ENCODE measurements around the gene GSTA4.
"Not testable (repeated sequence)": the region's sequence is repeated elsewhere in the genome, so short reads cannot be mapped to it uniquely, and the experiment has no call there.

Gene GSTA4, protein sequence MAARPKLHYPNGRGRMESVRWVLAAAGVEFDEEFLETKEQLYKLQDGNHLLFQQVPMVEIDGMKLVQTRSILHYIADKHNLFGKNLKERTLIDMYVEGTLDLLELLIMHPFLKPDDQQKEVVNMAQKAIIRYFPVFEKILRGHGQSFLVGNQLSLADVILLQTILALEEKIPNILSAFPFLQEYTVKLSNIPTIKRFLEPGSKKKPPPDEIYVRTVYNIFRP

DNA sequence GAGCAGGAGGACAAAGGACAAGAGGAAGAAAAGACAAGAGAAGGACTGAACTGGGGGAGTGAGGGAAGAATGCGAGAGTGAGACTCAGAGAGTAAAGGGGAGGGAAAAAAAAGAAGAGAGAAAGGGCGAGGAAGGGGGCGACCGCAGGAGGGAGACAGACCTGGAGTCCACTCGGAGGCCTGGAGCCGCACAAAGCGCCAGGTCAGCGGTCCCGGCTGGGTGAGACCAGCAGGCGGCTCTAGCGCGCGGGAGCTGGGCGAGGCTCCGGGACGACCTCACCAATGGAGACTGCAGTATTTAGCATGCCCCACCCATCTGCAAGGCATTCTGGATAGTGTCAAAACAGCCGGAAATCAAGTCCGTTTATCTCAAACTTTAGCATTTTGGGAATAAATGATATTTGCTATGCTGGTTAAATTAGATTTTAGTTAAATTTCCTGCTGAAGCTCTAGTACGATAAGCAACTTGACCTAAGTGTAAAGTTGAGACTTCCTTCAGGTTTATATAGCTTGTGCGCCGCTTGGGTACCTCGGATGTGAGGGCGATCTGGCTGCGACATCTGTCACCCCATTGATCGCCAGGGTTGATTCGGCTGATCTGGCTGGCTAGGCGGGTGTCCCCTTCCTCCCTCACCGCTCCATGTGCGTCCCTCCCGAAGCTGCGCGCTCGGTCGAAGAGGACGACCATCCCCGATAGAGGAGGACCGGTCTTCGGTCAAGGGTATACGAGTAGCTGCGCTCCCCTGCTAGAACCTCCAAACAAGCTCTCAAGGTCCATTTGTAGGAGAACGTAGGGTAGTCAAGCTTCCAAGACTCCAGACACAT, at the start of gene GSTA4:
GSTA4 (minus strand) TSS at position 196 of the 824 bp plus-strand sequence. CDS start 1,041 bp downstream, outside the sequence.
- H3K4me1 ChIP-seq (ENCODE audit: control insufficient read depth, insufficient read depth, low read length); H3K9me3 ChIP-seq (ENCODE audit: control insufficient read depth, insufficient read depth, low read depth, low read length); H3K36me3 ChIP-seq (ENCODE audit: control insufficient read depth in 2 of 2, insufficient read depth in 1 of 2, low read length in 2 of 2): not testable (repeated sequence)
- peak within 1 kb of the TSS; percentile 64 for H3K27ac ChIP-seq (ENCODE audit: extremely low read depth, low read depth, low read length)
- ChIA-PET POLR2A (interaction anchor here (0.8 to 3.4 kb wide), 7 partner anchors 9 to 491 kb away, joined by 3 to 32 read pairs (median 4); partner anchors contain the start of gene FBXO9), CTCF (interaction anchor here (0.6 to 2.8 kb wide), 34 partner anchors 9 to 603 kb away, joined by 3 to 20 read pairs (median 4); partner anchors contain the start of genes FBXO9 and GSTA5)
- H3K4me3 ChIP-seq (ENCODE audit: low read depth, low read length): peak within 1 kb of the TSS; percentile 62
- TF ChIP-seq ZNF843 (tag by site-specific recombination; IDR thresholded peaks at IDR 0.05): peak; percentile 39; the same call in 1 of the 2 replicates
- peak; percentile 13; the same call in 1 of the 2 replicates for TF ChIP-seq TRIM28 (IDR thresholded peaks at IDR 0.05; ENCODE audit: borderline replicate concordance, low read length)
- peak; percentile 91 for TF ChIP-seq GLIS2 (tag by site-specific recombination; IDR thresholded peaks at IDR 0.05)
- peak; percentile 58; the same call in 1 of the 2 replicates for TF ChIP-seq KLF10 (tag by site-specific recombination; IDR thresholded peaks at IDR 0.05)
- TF ChIP-seq KLF9 (tag by site-specific recombination; IDR thresholded peaks at IDR 0.05; ENCODE audit: low read depth): peak; percentile 17; the same call in 1 of the 2 replicates
- TF ChIP-seq ZNF510 (tag by site-specific recombination; IDR thresholded peaks at IDR 0.05; ENCODE audit: insufficient replicate concordance): peak; percentile 72
- peak; percentile 75 for TF ChIP-seq KLF8 (tag by site-specific recombination; IDR thresholded peaks at IDR 0.05)
- 0 out of 2 replicates have a peak, but pooled peaks have one; percentile 23 for TF ChIP-seq HOXD13 (CRISPR knock-in tag; IDR thresholded peaks at IDR 0.05; ENCODE audit: borderline replicate concordance)
- peak; percentile 47; the same call in 1 of the 2 replicates for TF ChIP-seq ZNF37A (tag by site-specific recombination; IDR thresholded peaks at IDR 0.05)
- peak; percentile 41 for TF ChIP-seq ZNF341 (tag by site-specific recombination; IDR thresholded peaks at IDR 0.05; ENCODE audit: low read depth)
- TF ChIP-seq ZNF501 (tag by site-specific recombination; IDR thresholded peaks at IDR 0.05): peak; percentile 97
- TF ChIP-seq, protein P1, sequence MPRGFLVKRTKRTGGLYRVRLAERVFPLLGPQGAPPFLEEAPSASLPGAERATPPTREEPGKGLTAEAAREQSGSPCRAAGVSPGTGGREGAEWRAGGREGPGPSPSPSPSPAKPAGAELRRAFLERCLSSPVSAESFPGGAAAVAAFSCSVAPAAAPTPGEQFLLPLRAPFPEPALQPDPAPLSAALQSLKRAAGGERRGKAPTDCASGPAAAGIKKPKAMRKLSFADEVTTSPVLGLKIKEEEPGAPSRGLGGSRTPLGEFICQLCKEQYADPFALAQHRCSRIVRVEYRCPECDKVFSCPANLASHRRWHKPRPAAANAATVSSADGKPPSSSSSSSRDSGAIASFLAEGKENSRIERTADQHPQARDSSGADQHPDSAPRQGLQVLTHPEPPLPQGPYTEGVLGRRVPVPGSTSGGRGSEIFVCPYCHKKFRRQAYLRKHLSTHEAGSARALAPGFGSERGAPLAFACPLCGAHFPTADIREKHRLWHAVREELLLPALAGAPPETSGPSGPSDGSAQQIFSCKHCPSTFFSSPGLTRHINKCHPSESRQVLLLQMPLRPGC (tag by site-specific recombination; IDR thresholded peaks at IDR 0.05): peak; percentile 34; the same call in 1 of the 2 replicates
- TF ChIP-seq, protein P2, sequence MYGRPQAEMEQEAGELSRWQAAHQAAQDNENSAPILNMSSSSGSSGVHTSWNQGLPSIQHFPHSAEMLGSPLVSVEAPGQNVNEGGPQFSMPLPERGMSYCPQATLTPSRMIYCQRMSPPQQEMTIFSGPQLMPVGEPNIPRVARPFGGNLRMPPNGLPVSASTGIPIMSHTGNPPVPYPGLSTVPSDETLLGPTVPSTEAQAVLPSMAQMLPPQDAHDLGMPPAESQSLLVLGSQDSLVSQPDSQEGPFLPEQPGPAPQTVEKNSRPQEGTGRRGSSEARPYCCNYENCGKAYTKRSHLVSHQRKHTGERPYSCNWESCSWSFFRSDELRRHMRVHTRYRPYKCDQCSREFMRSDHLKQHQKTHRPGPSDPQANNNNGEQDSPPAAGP (tag by site-specific recombination; IDR thresholded peaks at IDR 0.05): peak; percentile 79; the same call in 1 of the 2 replicates
- 0 out of 2 replicates have a peak, but pooled peaks have one; percentile 3 for TF ChIP-seq ZNF146 (tag by site-specific recombination; IDR thresholded peaks at IDR 0.05)
- TF ChIP-seq, protein P3, sequence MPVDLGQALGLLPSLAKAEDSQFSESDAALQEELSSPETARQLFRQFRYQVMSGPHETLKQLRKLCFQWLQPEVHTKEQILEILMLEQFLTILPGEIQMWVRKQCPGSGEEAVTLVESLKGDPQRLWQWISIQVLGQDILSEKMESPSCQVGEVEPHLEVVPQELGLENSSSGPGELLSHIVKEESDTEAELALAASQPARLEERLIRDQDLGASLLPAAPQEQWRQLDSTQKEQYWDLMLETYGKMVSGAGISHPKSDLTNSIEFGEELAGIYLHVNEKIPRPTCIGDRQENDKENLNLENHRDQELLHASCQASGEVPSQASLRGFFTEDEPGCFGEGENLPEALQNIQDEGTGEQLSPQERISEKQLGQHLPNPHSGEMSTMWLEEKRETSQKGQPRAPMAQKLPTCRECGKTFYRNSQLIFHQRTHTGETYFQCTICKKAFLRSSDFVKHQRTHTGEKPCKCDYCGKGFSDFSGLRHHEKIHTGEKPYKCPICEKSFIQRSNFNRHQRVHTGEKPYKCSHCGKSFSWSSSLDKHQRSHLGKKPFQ (tag by site-specific recombination; IDR thresholded peaks at IDR 0.05): peak; percentile 50; the same call in 1 of the 2 replicates
- 0 out of 2 replicates have a peak, but pooled peaks have one; percentile 11 for TF ChIP-seq WT1 (tag by site-specific recombination; IDR thresholded peaks at IDR 0.05)
- peak; percentile 94 for TF ChIP-seq ZEB2 (tag by site-specific recombination; IDR thresholded peaks at IDR 0.05)
- TF ChIP-seq KLF7 (tag by site-specific recombination; IDR thresholded peaks at IDR 0.05; ENCODE audit: borderline replicate concordance): peak; percentile 42; the same call in 1 of the 2 replicates
- 0 out of 2 replicates have a peak, but pooled peaks have one; percentile 27 for TF ChIP-seq SALL2 (tag by site-specific recombination; IDR thresholded peaks at IDR 0.05; ENCODE audit: borderline replicate concordance)
- TF ChIP-seq, protein P4, sequence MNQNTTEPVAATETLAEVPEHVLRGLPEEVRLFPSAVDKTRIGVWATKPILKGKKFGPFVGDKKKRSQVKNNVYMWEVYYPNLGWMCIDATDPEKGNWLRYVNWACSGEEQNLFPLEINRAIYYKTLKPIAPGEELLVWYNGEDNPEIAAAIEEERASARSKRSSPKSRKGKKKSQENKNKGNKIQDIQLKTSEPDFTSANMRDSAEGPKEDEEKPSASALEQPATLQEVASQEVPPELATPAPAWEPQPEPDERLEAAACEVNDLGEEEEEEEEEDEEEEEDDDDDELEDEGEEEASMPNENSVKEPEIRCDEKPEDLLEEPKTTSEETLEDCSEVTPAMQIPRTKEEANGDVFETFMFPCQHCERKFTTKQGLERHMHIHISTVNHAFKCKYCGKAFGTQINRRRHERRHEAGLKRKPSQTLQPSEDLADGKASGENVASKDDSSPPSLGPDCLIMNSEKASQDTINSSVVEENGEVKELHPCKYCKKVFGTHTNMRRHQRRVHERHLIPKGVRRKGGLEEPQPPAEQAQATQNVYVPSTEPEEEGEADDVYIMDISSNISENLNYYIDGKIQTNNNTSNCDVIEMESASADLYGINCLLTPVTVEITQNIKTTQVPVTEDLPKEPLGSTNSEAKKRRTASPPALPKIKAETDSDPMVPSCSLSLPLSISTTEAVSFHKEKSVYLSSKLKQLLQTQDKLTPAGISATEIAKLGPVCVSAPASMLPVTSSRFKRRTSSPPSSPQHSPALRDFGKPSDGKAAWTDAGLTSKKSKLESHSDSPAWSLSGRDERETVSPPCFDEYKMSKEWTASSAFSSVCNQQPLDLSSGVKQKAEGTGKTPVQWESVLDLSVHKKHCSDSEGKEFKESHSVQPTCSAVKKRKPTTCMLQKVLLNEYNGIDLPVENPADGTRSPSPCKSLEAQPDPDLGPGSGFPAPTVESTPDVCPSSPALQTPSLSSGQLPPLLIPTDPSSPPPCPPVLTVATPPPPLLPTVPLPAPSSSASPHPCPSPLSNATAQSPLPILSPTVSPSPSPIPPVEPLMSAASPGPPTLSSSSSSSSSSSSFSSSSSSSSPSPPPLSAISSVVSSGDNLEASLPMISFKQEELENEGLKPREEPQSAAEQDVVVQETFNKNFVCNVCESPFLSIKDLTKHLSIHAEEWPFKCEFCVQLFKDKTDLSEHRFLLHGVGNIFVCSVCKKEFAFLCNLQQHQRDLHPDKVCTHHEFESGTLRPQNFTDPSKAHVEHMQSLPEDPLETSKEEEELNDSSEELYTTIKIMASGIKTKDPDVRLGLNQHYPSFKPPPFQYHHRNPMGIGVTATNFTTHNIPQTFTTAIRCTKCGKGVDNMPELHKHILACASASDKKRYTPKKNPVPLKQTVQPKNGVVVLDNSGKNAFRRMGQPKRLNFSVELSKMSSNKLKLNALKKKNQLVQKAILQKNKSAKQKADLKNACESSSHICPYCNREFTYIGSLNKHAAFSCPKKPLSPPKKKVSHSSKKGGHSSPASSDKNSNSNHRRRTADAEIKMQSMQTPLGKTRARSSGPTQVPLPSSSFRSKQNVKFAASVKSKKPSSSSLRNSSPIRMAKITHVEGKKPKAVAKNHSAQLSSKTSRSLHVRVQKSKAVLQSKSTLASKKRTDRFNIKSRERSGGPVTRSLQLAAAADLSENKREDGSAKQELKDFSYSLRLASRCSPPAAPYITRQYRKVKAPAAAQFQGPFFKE (tag by site-specific recombination; IDR thresholded peaks at IDR 0.05; ENCODE audit: borderline replicate concordance): peak; percentile 24; the same call in 1 of the 2 replicates
- peak; percentile 96 for TF ChIP-seq MZF1 (tag by site-specific recombination; IDR thresholded peaks at IDR 0.05; ENCODE audit: borderline replicate concordance)
- peak; percentile 58; the same call in 1 of the 2 replicates for TF ChIP-seq SP2 (tag by site-specific recombination; IDR thresholded peaks at IDR 0.05)
- peak; percentile 84; the same call in 1 of the 2 replicates for TF ChIP-seq ZNF747 (tag by site-specific recombination; IDR thresholded peaks at IDR 0.05)
- peak; percentile 97 for TF ChIP-seq ZNF660 (tag by site-specific recombination; IDR thresholded peaks at IDR 0.05)
- TF ChIP-seq KLF1 (tag by site-specific recombination; IDR thresholded peaks at IDR 0.05): peak; percentile 7
- peak; percentile 94 for TF ChIP-seq ZNF366 (tag by site-specific recombination; conservative IDR thresholded peaks at IDR 0.05)
